Right lobe of liver (tissue), 4 donors: ENCODE data around the gene DNAL4.

Experiments used
- CTCF ChIP-seq, 4 donors: fragments of 200-600 bp in 3 of 4; fragments of 450-650 bp in 1 of 4; IDR thresholded peaks; one replicate each; pipeline versions ENCODE4 v1.5.1 to v1.8.0; 2016 to 2022; ENCODE audit warnings: antibody characterized with exemption in 4 of 4, mild to moderate bottlenecking in 2 of 4
- POLR2A ChIP-seq: fragments of 450-650 bp; IDR thresholded peaks from one replicate; pipeline ENCODE4 v1.6.1; 2017; ENCODE audit warnings: antibody characterized with exemption, mild to moderate bottlenecking
- donor health status: DM: no; HTN: no; CAD: no.
- donor health status: DM: no; HTN: no; CAD: no.
- donor health status: DM: no; HTN: yes; CAD: no.

- no peak for TF ChIP-seq CTCF (IDR thresholded peaks at IDR 0.05)
- no peak for TF ChIP-seq POLR2A
These were observed 2.5 kb upstream of the DNAL4 start for GRCh38 chr22:38796262-38796957.
